Mucosa of descending colon (tissue), 3 donors: Measurements from ENCODE around the gene MBNL1. TPM values are rescaled to one million over a fixed set of nuclear protein-coding genes. Genes with fewer than 3 reads are reported as not detected.

Experiments
- ATAC-seq: fragments of 200-7000 bp; cut with Tn5 transposase; one replicate; pipeline ENCODE4 v1.9.1; 2020; ENCODE audit warnings: mild to moderate bottlenecking, moderate library complexity
- DNase-seq, 3 donors: peaks; one replicate each; pipeline ENCODE4 v3.0.0-alpha.2; 2020
- H3K36me3 ChIP-seq: fragments of 200-600 bp; one replicate; pipeline ENCODE4 v1.8.0; 2021; ENCODE audit warnings: low read depth, mild to moderate bottlenecking
- H3K4me1 ChIP-seq: fragments of 200-600 bp; one replicate; pipeline ENCODE4 v1.8.0; 2021; ENCODE audit warnings: low read depth, mild to moderate bottlenecking
- H3K4me3 ChIP-seq: fragments of 200-600 bp; one replicate; pipeline ENCODE4 v1.8.0; 2021; ENCODE audit warnings: mild to moderate bottlenecking
- H3K9me3 ChIP-seq: fragments of 200-600 bp; one replicate; pipeline ENCODE4 v1.8.0; 2021; ENCODE audit warnings: mild to moderate bottlenecking
- CTCF ChIP-seq: fragments of 200-600 bp; IDR thresholded peaks from one replicate; pipeline ENCODE4 v1.8.0; 2022; ENCODE audit warnings: antibody characterized with exemption, mild to moderate bottlenecking
- intact Hi-C, 2 donors: fragments of 100-400 bp; cut with DNase I in 1 of 2; cut with micrococcal nuclease in 1 of 2; formaldehyde crosslinking; loops; one replicate each; pipeline versions ENCODE4 v1.11.0 to v1.11.1; 2022; cut with DNase I, micrococcal nuclease
- total RNA-seq, 3 donors: library from RNA; stranded (reverse); fragmentation: NEBNext Ultra II Directional in 2 of 3; extraction: Animal tissue kit (Norgen Biotek cat#: 25700) in 2 of 3; gene quantifications; one replicate each; pipeline versions ENCODE4 v1.2.1 to v1.2.4, GENCODE V29; 2021 to 2023
- donor health status: DM: no; HTN: no; CAD: no; lungs with moderate emphysema.
- donor health status: DM: no; HTN: no; CAD: no.
- donor health status: DM: no; HTN: yes; CAD: no.

The MBNL1 gene
- total RNA-seq, 3 donors from 2014 or later, result 184 to 381 (median 215) TPM

DNA sequence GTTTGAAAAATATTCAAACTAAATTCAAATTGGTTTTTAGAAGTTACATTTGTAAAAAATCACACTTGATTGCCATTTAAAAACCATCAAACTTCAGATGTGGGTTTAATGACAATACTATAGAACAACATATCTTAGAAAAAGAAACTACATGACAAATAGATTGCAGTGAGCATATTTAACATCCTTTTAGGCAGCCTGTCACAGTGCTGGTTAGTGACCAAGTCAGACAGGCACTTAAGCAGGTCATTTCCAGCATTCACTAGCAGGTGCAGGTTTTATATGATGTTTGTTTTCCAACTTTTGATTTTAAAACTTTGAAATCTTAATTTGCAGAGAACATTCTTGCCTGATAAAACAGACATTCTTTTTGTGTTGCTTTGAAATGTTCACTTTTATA, 115.7 kb downstream of the MBNL1 start:
- no peaks in the 10 kb centered on the region for H3K36me3 ChIP-seq
- intact Hi-C loops, result no loop called here
- H3K4me1 ChIP-seq, result peaks cover 24% of the 10 kb centered on the region
- ATAC-seq, result peak; percentile 33
- no peak for TF ChIP-seq CTCF
- DNase-seq, result no peak
- H3K4me3 ChIP-seq, result no peak overlapping the region
- H3K9me3 ChIP-seq, result no peaks in the 10 kb centered on the region

- no peak for TF ChIP-seq CTCF
- H3K36me3 ChIP-seq, result no peaks in the 10 kb centered on the region
- no peak overlapping the region for H3K4me3 ChIP-seq
- H3K9me3 ChIP-seq, result no peaks in the 10 kb centered on the region
- ATAC-seq (no peak), DNase-seq (no peak)
- H3K4me1 ChIP-seq, result peaks cover 24% of the 10 kb centered on the region
- intact Hi-C loops, result no loop called here
Measured at GRCh38 chr3:152385761-152386160, 117.0 kb downstream of the MBNL1 start.

DNA sequence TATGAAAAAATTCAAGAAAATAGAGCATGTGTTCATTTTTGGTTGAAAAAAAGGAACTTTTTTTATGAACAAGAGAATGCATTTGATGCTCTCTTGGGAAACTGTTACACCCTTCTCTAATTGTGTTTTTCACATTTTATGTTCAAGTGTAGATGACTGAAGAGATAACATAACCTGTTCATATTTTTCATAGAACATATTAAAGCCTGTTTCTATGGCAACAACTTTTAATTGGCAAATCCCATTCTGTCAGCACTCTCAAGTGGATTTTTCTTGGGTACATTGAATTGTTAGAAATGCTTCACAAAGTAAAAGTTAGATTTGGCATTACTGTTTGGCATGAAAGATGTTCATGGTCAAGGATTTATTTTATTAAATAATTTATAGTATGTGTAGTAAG, 117.5 kb downstream of the MBNL1 start:
- no peaks in the 10 kb centered on the region for H3K9me3 ChIP-seq
- DNase-seq, result no peak
- intact Hi-C loops, result no loop called here
- TF ChIP-seq CTCF, result no peak
- H3K36me3 ChIP-seq, result no peaks in the 10 kb centered on the region
- H3K4me3 ChIP-seq, result no peak overlapping the region
- H3K4me1 ChIP-seq, result peaks cover 24% of the 10 kb centered on the region
- ATAC-seq, result no peak

DNA sequence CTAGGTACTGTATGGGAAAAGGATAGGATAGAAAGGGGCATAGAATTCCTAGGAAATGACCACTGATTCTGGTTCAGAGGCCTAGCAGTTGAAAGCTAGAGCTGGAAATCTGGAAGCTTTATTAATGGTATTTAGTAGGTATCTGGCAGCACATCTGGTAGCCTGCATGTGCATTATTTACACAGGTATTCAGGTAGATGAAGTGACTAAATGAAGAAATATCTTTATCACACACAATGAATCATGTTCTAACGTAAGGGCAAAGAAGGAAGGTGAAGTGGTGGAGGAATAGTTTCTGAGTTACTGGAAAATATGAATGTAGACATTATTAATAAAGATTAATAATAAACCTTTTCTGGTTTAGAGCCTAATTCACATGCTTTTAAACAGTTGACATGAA, 119.9 kb downstream of the MBNL1 start:
- intact Hi-C loops, result no loop called here
- no peaks in the 10 kb centered on the region for H3K36me3 ChIP-seq
- no peak for DNase-seq
- H3K4me3 ChIP-seq, result no peak overlapping the region
- H3K9me3 ChIP-seq, result no peaks in the 10 kb centered on the region
- no peak for ATAC-seq
- TF ChIP-seq CTCF, result no peak
- peaks cover 15% of the 10 kb centered on the region for H3K4me1 ChIP-seq

DNA sequence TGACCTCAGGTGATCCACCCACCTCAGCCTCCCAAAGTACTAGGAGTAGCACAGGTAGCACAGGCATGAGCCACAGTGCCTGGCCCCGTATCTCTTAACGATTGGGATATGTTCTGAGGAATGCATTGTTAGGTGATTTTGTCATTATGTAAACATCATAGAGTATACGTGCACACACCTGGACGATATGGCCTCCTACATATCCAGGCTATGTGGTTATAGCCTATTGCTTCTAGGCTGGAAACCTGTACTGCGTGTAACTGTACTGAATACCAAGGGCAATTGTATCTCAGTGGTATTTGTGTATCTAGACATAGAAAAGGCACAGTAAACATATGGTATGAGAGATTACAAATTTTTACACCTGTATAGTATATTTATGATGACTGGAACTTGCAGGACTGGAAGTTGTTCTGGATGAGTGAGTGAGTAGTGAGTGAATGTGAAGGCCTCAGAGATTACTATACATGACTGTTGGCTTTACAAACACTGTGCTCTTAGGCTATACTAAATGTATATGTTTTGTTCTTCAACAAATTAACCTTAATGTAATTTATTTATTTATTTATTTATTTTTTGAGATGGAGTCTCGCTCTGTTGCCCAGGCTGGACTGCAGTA, 120.7 kb downstream of the MBNL1 start:
- H3K4me1 ChIP-seq, result peaks cover 18% of the 10 kb centered on the region
- H3K4me3 ChIP-seq, result no peak overlapping the region
- ATAC-seq (peak; percentile 82), DNase-seq (no peak)
- no peaks in the 10 kb centered on the region for H3K36me3 ChIP-seq
- intact Hi-C loops, result no loop called here
- no peaks in the 10 kb centered on the region for H3K9me3 ChIP-seq
- TF ChIP-seq CTCF, result no peak

DNA sequence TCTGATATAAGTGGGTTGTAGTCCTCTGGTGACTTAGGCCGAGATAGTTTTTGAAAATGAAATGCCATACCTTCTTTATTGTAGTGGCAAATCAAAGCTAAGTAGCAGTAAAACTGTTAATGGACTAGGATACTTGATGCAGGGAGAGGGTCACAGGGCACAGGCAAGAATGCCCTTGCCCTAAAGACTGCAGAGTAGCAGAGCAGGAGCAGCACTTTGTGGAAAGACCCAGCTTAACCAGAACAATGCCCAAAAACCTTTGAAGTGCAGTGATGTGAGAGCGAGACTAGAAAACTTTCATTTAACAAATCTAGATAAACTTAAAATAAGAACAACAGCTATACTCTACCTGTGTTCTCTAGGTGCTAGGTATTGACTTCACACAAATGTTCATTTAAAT, 121.9 kb downstream of the MBNL1 start:
- intact Hi-C loops, result no loop called here

More for the DNA sequence above, 121.9 kb downstream of the MBNL1 start:
- Histone ChIP-seq H3K9me3 (no peaks in the 10 kb centered on the region), H3K36me3 (no peaks in the 10 kb centered on the region), H3K4me3 (no peak overlapping the region), H3K4me1 (peaks cover 7% of the 10 kb centered on the region)
- TF ChIP-seq CTCF, result no peak
- no peak for ATAC-seq
- no peak for DNase-seq
